Measurements from ENCODE around the gene ENPP6.

- TF ChIP-seq CTCF (IDR thresholded peaks at IDR 0.05) (no peak), POLR2A (IDR thresholded peaks at IDR 0.05) (no peak)
Observed at GRCh38 chr4:184156163-184156920, 61.3 kb downstream of the ENPP6 start.
